Right lobe of liver (tissue), 6 donors: ENCODE data around the gene LRRC46. TPM values are rescaled to one million over a fixed set of nuclear protein-coding genes. Genes with fewer than 3 reads are reported as not detected.

Experiments
- ATAC-seq, 4 donors: fragments of 200-7000 bp; cut with Tn5 transposase; one replicate each; pipeline ENCODE4 v1.9.1; 2020; ENCODE audit warnings: mild to moderate bottlenecking in 4 of 4, moderate library complexity in 4 of 4
- DNase-seq, 3 donors: peaks; one replicate each; pipeline ENCODE4 v3.0.0-alpha.2; 2020
- H3K27ac ChIP-seq, 3 donors: fragments of 200-600 bp; one replicate each; pipeline ENCODE4 v1.8.0; 2022
- H3K27me3 ChIP-seq, 2 donors: fragments of 200-600 bp; one replicate each; pipeline ENCODE4 v1.8.0; 2022
- H3K36me3 ChIP-seq, 4 donors: fragments of 200-600 bp; sonication (generic) in 1 of 4; one replicate each; pipeline versions ENCODE4 v1.5.1 to v1.8.0; 2017 to 2022; ENCODE audit warnings: control low read depth in 1 of 4
- H3K4me1 ChIP-seq, 4 donors: fragments of 200-600 bp; sonication (generic) in 1 of 4; one replicate each; pipeline versions ENCODE4 v1.5.1 to v1.8.0; 2017 to 2022; ENCODE audit warnings: control low read depth in 1 of 4
- H3K4me3 ChIP-seq, 3 donors: fragments of 200-600 bp; one replicate each; pipeline ENCODE4 v1.8.0; 2022
- H3K9me3 ChIP-seq, 4 donors: fragments of 200-600 bp; sonication (generic) in 1 of 4; one replicate each; pipeline versions ENCODE4 v1.5.1 to v1.8.0; 2017 to 2022; ENCODE audit warnings: control low read depth in 1 of 4
- CTCF ChIP-seq, 4 donors: fragments of 200-600 bp in 3 of 4; fragments of 450-650 bp in 1 of 4; IDR thresholded peaks; one replicate each; pipeline versions ENCODE4 v1.5.1 to v1.8.0; 2016 to 2022; ENCODE audit warnings: antibody characterized with exemption in 4 of 4, mild to moderate bottlenecking in 2 of 4
- POLR2A ChIP-seq: fragments of 450-650 bp; IDR thresholded peaks from one replicate; pipeline ENCODE4 v1.6.1; 2017; ENCODE audit warnings: antibody characterized with exemption, mild to moderate bottlenecking
- WGBS: methylation state at CpG from one replicate; pipeline ENCODE4 v1.1.6; 2018; ENCODE audit warnings: low coverage, low lambda C conversion rate; ENCODE audit not compliant: insufficient coverage; ENCODE audit errors: missing lambda C conversion rate; 5-methylcytosine and 5-hydroxymethylcytosine counted together
- intact Hi-C, 2 donors: fragments of 100-400 bp; cut with DNase I; formaldehyde crosslinking; loops; one replicate each; pipeline versions ENCODE4 v1.11.2 to v1.14.1; 2022
- long read RNA-seq: library from polyadenylated mRNA; unstranded; transcript quantifications from one replicate; pipeline ENCODE4 v2.0.0, GENCODE V29; 2019
- total RNA-seq, 6 experiments: library from RNA; depleted of rRNA in 2 of 6; stranded (reverse); fragments of >200 nt in 2 of 6; fragmentation: NEBNext Ultra II Directional in 3 of 6; extraction: Animal tissue kit (Norgen Biotek cat#: 25700) in 3 of 6; gene quantifications; one replicate each; pipeline versions ENCODE4 v1.1.0 to v1.2.4, GENCODE V29; 2016 to 2023
- donor health status: DM: no; HTN: yes; CAD: no.
- donor health status: DM: no; HTN: no; CAD: no.
- donor health status: DM: no; HTN: no; CAD: no.
- donor health status: DM: no; HTN: yes; CAD: no.
- donor health status: DM: no; HTN: yes; CAD: no.

LRRC46 gene
- under 1 TPM; 0.12 to 0.44 (median 0.35) TPM for total RNA-seq
- long read RNA-seq: 0 reads

GRCh38 chr17:47831003-47831933, at the start of gene LRRC46, which contains the start of gene MRPL10:
TSS of gene LRRC46 (plus strand) at chr17:47831670. CDS start at chr17:47831990, 320 bp downstream.
TSS of gene MRPL10 (minus strand) at chr17:47831541. CDS start at chr17:47831511, 30 bp downstream.
- H3K27ac ChIP-seq: peak within 1 kb of the TSS; percentile 17 to 72 (median 41)
- intact Hi-C loops: no loop called here
- H3K36me3 ChIP-seq: peaks cover 6 to 24% (median 10%) of the 10 kb centered on the region in 4 donors
- under 1% methylated on average over 19 of the region's 42 CpGs for WGBS
- H3K27me3 ChIP-seq: no peaks in the 10 kb centered on the region
- peaks cover 0 to 21% (median 6%) of the 10 kb centered on the region in 4 donors for H3K4me1 ChIP-seq
- peak within 1 kb of the TSS; percentile 86 to 94 (median 87) for H3K4me3 ChIP-seq
- TF ChIP-seq POLR2A: peak; percentile 78
- TF ChIP-seq CTCF (IDR thresholded peaks at IDR 0.05): peak in 1 of 4 donors; percentile 26
- DNase-seq (peak; percentile 94 to 96 (median 95)), ATAC-seq (peak; percentile 90 to 97 (median 96))
- no peaks in the 10 kb centered on the region for H3K9me3 ChIP-seq

- Histone ChIP-seq H3K36me3 (no peaks in the 10 kb centered on the region), H3K27me3 (peaks cover 6 to 16% of the 10 kb centered on the region in 2 donors), H3K27ac (no peak overlapping the region), H3K9me3 (no peaks in the 10 kb centered on the region), H3K4me1 (no peaks in the 10 kb centered on the region), H3K4me3 (no peak overlapping the region)
- WGBS: 20% methylated on average over 5 of the region's 5 CpGs
- DNase-seq: no peak
- no peak for ATAC-seq
- intact Hi-C loops: no loop called here
- no peak for TF ChIP-seq POLR2A
- no peak for TF ChIP-seq CTCF (IDR thresholded peaks at IDR 0.05)
Measured at GRCh38 chr17:47785538-47786123, 45.8 kb upstream of the LRRC46 start.

DNA sequence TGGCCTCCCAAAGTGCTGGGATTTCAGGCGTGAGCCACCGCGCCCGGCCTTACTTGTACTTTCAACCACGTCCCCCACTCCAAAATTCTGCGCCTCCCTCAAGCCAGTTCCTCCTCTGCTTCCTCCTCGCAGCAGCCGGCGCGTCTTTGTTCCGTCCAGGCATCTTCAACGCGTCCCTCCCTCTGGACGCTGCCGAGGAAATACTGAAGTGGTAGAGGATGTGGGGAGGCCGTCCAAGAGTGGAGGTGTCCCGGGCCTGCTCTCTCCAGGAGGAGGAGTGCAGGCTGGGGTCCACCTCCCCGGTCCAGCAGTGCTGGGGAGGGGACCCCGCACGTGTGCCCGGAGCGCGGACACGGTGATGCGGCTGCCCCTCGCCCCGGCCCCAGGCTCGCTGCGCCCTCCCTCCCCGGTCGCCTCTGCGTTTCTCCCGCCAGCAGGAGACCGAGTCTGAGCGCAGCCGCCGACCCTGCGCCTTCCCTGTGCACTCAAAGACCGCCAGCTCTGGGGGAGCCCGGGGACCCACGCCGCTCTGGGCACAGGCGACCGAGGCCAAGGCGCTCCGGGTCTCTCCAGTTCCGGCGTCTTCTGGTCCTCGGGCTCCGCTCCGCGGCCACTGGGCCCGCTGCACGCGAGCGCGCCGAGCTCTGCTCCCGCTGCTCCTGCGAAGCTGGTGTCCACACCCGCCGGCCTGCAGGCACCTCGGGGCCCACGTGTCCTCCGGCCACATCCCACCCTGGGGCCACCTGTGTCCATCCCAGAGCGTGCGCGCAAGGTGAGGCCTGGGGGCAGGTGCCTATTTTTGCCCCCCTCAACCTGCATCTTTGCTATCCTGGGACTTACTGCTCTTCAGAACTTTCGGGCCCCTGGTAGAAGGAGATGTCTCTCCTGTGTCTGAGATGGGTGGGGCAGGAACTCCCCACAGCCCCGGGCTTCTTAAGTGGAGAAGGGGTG, 41.6 kb upstream of the LRRC46 start:
- no peak for TF ChIP-seq POLR2A
- TF ChIP-seq CTCF (IDR thresholded peaks at IDR 0.05): peak; percentile 32 to 44 (median 35)
- Histone ChIP-seq H3K9me3 (no peaks in the 10 kb centered on the region), H3K27me3 (peaks cover 7 to 17% of the 10 kb centered on the region in 2 donors), H3K36me3 (no peaks in the 10 kb centered on the region), H3K4me3 (peak overlapping the region in 2 of 3 donors; percentile 15 to 18), H3K27ac (no peak overlapping the region), H3K4me1 (no peaks in the 10 kb centered on the region)
- DNase-seq (peak in 1 of 3 donors; percentile 56), ATAC-seq (peak; percentile 76 to 95 (median 90))
- intact Hi-C loops: no loop called here
- 3% methylated on average over 41 of the region's 70 CpGs for WGBS

DNA sequence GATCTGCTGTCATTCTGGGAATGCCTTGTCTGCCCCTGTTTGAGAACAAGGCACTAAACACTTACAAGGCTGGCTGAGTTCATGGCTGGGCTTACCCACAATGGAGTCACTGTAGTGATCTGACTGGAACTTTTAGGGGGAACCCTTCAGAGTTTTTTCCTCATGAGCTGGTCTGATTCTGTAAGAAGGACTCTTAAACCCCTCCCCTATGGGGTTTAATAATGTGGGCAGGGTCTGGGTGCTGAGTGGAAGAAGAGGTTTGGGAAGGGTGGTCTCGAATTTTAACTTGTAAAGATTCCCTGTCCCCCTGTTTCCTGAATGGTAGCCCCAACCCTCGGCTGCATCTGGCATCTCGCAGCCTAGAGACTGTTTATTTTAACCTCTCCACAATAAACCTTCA, 40.4 kb upstream of the LRRC46 start:
- H3K9me3 ChIP-seq: no peaks in the 10 kb centered on the region
- no peak overlapping the region for H3K27ac ChIP-seq
- peaks cover 7 to 17% of the 10 kb centered on the region in 2 donors for H3K27me3 ChIP-seq
- WGBS: 32% methylated on average over 3 of the region's 3 CpGs
- H3K36me3 ChIP-seq: no peaks in the 10 kb centered on the region
- TF ChIP-seq POLR2A (no peak), CTCF (IDR thresholded peaks at IDR 0.05) (no peak)
- ATAC-seq (no peak), DNase-seq (no peak)
- H3K4me3 ChIP-seq: no peak overlapping the region
- H3K4me1 ChIP-seq: no peaks in the 10 kb centered on the region
- intact Hi-C loops: no loop called here
